Type B pancreatic cell (in vitro differentiated cells): ENCODE measurements around the gene CDKAL1. TPM values are rescaled to one million over a fixed set of nuclear protein-coding genes. Genes with fewer than 3 reads are reported as not detected.
"Not testable (repeated sequence)": the region's sequence is repeated elsewhere in the genome, so short reads cannot be mapped to it uniquely, and the experiment has no call there.

Experiments
- DNase-seq: peaks from one replicate; pipeline ENCODE4 v3.0.0; 2021; ENCODE audit warnings: mixed read lengths; ENCODE audit not compliant: unreplicated experiment; ENCODE audit errors: extremely low spot score
- H3K27ac Mint-ChIP-seq: 2 replicates; pipeline ENCODE4 v1.8.0; 2021; ENCODE audit warnings: mild to moderate bottlenecking, mixed read lengths
- H3K27me3 Mint-ChIP-seq: 2 replicates; pipeline ENCODE4 v1.8.0; 2021; ENCODE audit warnings: mixed read lengths
- H3K36me3 Mint-ChIP-seq: 2 replicates; pipeline ENCODE4 v1.8.0; 2021; ENCODE audit warnings: mixed read lengths
- H3K4me1 Mint-ChIP-seq: one replicate; pipeline ENCODE4 v1.8.0; 2021; ENCODE audit warnings: mixed read lengths; ENCODE audit not compliant: unreplicated experiment
- H3K4me3 Mint-ChIP-seq: 2 replicates; pipeline ENCODE4 v1.8.0; 2021; ENCODE audit warnings: mild to moderate bottlenecking, mixed read lengths
- H3K9me3 Mint-ChIP-seq: 2 replicates; pipeline ENCODE4 v1.8.0; 2021; ENCODE audit warnings: mixed read lengths
- total RNA-seq: library from RNA; stranded (reverse); gene quantifications from 2 replicates; pipeline ENCODE4 v1.2.1, GENCODE V29; 2021; ENCODE audit warnings: low replicate concordance
- TF ChIP-seq, protein P1 (sequence below): fragments of 200-600 bp; sonication (generic); conservative IDR thresholded peaks from 2 replicates; pipeline ENCODE4 v1.5.0; 2021; ENCODE audit warnings: antibody characterized with exemption, mild to moderate bottlenecking

CDKAL1 gene
- total RNA-seq, 1 donor from 2014 or later: 21.0 TPM

DNA sequence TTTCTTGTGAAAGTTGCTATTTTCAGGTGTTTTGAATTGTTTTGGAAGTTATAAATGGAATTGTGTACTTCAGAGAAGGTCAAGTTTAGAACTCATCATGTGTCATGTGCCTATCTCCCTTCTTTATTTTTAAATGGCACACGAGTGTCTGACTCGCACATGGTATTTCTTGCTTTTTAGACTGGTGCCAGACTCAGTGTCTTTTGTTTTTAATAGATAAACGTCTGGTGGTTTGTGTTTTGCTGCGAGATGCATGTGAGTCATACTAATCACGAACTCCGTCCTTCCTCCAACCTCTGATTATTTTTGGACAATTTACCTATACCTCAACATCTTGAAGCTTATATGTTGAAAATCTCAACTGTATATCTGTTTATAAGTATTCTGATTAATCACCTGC is 292.1 kb downstream of the CDKAL1 start:
- TF ChIP-seq, protein P1, sequence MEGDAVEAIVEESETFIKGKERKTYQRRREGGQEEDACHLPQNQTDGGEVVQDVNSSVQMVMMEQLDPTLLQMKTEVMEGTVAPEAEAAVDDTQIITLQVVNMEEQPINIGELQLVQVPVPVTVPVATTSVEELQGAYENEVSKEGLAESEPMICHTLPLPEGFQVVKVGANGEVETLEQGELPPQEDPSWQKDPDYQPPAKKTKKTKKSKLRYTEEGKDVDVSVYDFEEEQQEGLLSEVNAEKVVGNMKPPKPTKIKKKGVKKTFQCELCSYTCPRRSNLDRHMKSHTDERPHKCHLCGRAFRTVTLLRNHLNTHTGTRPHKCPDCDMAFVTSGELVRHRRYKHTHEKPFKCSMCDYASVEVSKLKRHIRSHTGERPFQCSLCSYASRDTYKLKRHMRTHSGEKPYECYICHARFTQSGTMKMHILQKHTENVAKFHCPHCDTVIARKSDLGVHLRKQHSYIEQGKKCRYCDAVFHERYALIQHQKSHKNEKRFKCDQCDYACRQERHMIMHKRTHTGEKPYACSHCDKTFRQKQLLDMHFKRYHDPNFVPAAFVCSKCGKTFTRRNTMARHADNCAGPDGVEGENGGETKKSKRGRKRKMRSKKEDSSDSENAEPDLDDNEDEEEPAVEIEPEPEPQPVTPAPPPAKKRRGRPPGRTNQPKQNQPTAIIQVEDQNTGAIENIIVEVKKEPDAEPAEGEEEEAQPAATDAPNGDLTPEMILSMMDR: no peak
- Mint-ChIP-seq H3K27ac (no peak overlapping the region), H3K9me3 (no peaks in the 10 kb centered on the region), H3K27me3 (no peaks in the 10 kb centered on the region), H3K4me3 (no peak overlapping the region), H3K36me3 (peaks cover 6% of the 10 kb centered on the region), H3K4me1 (no peaks in the 10 kb centered on the region)
- DNase-seq: no peak

DNA sequence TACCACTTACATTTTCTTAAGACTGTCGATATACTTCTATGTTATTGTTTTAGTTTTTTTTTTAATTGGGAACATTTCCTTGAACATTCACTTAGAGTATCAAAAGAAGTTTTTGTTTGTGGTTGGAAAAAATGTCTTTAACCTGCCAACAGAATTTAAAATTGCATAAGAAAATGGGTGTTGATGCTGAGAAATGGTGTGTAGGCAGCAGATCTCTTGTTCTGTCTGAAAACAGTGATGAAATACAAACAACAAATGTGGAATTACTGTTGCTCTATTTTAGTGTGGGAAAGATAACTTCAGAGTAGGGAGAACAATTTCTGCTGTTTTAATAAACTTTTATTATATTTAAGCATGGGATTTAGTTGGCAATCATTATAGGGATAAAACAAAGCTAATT is 293.5 kb downstream of the CDKAL1 start:
- no peak for DNase-seq
- H3K27ac Mint-ChIP-seq: no peak overlapping the region
- peaks cover 4% of the 10 kb centered on the region for H3K36me3 Mint-ChIP-seq
- TF ChIP-seq, protein P1: no peak
- H3K9me3 Mint-ChIP-seq: no peaks in the 10 kb centered on the region
- H3K4me1 Mint-ChIP-seq: no peaks in the 10 kb centered on the region
- no peaks in the 10 kb centered on the region for H3K27me3 Mint-ChIP-seq
- no peak overlapping the region for H3K4me3 Mint-ChIP-seq

DNA sequence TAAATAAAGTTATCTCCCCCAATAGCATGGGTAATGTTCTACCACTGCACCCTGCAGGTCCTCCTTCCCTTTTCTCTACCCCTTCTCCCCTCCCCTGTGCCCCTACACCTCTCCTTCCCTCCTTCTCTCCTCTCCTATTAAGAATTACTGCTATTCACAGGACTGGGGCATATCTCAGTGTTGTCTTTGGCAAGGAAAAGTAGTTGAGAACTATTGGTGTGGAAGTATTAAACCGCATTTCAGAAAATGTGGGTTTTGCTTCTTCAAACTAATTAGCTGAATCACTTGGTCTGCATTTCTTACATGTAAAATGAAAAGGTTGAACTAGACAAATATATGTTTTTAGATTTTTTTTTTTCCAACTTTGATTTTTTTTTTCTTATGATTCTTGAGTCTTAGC is 296.3 kb downstream of the CDKAL1 start:
- Mint-ChIP-seq H3K36me3 (peaks cover 4% of the 10 kb centered on the region), H3K9me3 (no peaks in the 10 kb centered on the region), H3K27me3 (no peaks in the 10 kb centered on the region), H3K27ac (no peak overlapping the region), H3K4me1 (no peaks in the 10 kb centered on the region), H3K4me3 (no peak overlapping the region)
- TF ChIP-seq, protein P1: no peak
- DNase-seq: no peak

DNA sequence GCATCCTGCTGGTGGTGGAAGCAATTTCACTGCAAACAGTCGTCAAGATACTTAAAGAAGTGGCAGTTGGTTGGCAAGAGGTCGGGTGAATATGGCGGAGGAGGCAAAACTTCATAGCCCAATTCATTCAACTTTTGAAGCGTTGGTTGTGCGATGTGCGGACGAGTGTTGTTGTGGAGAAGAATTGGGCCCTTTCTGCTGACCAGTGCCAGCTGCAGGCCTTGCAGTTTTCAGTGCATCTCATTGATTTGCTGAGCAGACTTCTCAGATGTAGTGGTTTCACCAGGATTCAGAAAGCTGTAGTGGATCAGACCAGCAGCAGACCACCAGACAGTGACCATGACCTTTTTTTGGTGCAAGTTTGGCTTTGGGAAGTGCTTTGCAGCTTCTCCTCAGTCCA is 297.0 kb downstream of the CDKAL1 start:
- not testable (repeated sequence) for H3K9me3 Mint-ChIP-seq, H3K36me3 Mint-ChIP-seq, H3K27me3 Mint-ChIP-seq, DNase-seq, H3K27ac Mint-ChIP-seq, H3K4me1 Mint-ChIP-seq, H3K4me3 Mint-ChIP-seq

DNA sequence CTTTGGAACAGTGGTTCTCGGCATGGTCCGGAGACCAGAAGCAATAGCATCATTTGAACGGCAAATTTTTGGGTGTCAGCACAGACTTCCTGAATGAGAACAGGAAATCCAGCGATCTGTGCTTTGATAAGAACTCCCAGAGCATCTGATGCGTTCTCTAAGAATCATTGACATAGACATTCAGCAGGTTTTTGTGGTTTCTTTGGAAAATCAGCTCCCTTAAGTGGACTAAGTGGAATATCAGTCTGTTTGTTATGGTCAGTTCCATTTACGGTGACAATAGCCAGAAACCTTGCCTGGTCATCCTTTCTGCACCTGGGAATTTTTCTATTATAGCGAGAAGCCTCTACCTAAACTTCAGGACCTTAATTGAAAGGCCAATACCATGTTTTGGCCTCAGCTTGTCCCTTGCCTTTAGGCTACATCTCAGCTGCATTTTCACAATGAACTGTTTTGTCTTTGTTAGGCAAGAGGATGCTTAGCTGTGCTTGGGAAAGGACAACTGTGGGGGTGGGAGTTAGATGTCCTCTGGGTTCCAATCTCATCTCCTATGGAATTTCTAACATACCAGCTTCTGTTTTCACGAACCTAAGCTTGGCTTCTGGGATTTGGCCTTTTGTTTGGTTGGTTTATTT is 299.7 kb downstream of the CDKAL1 start:
- no peak for DNase-seq
- Mint-ChIP-seq H3K4me1 (no peaks in the 10 kb centered on the region), H3K36me3 (no peaks in the 10 kb centered on the region), H3K27me3 (no peaks in the 10 kb centered on the region), H3K27ac (no peak overlapping the region), H3K9me3 (no peaks in the 10 kb centered on the region), H3K4me3 (no peak overlapping the region)
- TF ChIP-seq, protein P1: no peak

DNA sequence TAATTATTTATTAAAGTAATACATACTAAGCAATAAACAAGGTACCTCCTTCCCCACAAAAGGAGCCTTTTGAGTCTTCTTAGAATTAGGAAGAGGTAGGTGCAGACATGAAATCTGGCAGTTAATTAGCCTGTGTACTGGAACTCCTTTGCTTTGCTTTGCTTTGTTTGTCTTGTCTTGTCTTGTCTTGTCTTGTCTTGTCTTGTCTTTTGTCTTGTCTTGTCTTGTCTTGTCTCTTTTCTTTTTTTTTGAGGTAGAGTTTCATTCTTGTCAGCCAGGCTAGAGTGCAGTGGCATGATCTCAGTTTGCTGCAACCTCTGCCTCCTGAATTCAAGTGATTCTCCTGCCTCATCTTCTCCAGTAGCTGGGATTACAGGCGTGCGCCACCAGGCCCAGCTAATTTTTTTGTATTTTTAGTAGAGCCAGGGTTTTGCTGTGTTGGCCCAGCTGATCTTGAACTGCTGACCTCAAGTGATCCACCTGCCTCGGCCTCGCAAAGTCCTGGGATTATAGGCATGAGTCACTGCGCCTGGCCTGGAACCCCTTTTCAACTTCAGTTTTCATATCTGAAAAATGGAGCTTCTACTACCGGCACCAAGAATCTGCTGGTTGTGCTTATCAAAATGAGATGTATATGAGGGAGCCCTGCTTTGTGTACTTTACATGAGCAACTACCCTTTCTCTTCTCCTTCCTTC is 301.2 kb downstream of the CDKAL1 start:
- DNase-seq: no peak
- Mint-ChIP-seq H3K36me3 (no peaks in the 10 kb centered on the region), H3K27me3 (no peaks in the 10 kb centered on the region), H3K27ac (no peak overlapping the region), H3K9me3 (no peaks in the 10 kb centered on the region), H3K4me3 (no peak overlapping the region), H3K4me1 (no peaks in the 10 kb centered on the region)
- TF ChIP-seq, protein P1: no peak
